ENCODE measurements around the gene DNHD1. TPM values are rescaled to one million over a fixed set of nuclear protein-coding genes. Genes with fewer than 3 reads are reported as not detected.

DNHD1 gene
- total and polyA plus RNA-seq, 9 of the 15 experiments (the other 6 are each of a cell fraction or from before 2014, with no cell fraction given): 0.82 to 9.7 (median 3.8) TPM

GRCh38 chr11:6619004-6619745 is 122.1 kb downstream of the DNHD1 start, which contains the start of gene TPP1 (continued):
- no peak for TF ChIP-seq RBM39 (optimal IDR thresholded peaks at IDR 0.05; ENCODE audit: low read depth, low read length)
- peak; percentile 96 for TF ChIP-seq TOE1 (IDR thresholded peaks at IDR 0.05; ENCODE audit: borderline replicate concordance)
- TF ChIP-seq TOE1 (CRISPR knock-in tag; IDR thresholded peaks at IDR 0.05; ENCODE audit: borderline replicate concordance, low read depth): no peak
- no peak for TF ChIP-seq TSHZ1 (CRISPR knock-in tag; IDR thresholded peaks at IDR 0.05)
- no peak for TF ChIP-seq FOXA1 (IDR thresholded peaks at IDR 0.05; ENCODE audit: borderline replicate concordance)
- TF ChIP-seq ARNT (IDR thresholded peaks at IDR 0.05): no peak
- TF ChIP-seq NCOR1 (IDR thresholded peaks at IDR 0.05): no peak
- TF ChIP-seq GABPB2 (CRISPR knock-in tag; conservative IDR thresholded peaks at IDR 0.05): no peak
- TF ChIP-seq KDM4B (IDR thresholded peaks at IDR 0.05; ENCODE audit: borderline replicate concordance in 2 of 2, low read depth in 1 of 2): no peak
- no peak for TF ChIP-seq HOXB6 (CRISPR knock-in tag; IDR thresholded peaks at IDR 0.05; ENCODE audit: borderline replicate concordance)
- TF ChIP-seq HEY1 (CRISPR knock-in tag; IDR thresholded peaks at IDR 0.05; ENCODE audit: borderline replicate concordance): no peak
- TF ChIP-seq ZNF436 (CRISPR knock-in tag; IDR thresholded peaks at IDR 0.05): no peak
- peak; percentile 86; the same call in 1 of the 2 replicates for TF ChIP-seq HDAC2 (IDR thresholded peaks at IDR 0.05)
- no peak; the same call in 1 of the 2 replicates for TF ChIP-seq ZNF511 (CRISPR knock-in tag; IDR thresholded peaks at IDR 0.05)
- no peak for TF ChIP-seq DDX20 (tag; IDR thresholded peaks at IDR 0.05; ENCODE audit: low read depth)
- TF ChIP-seq MITF (IDR thresholded peaks at IDR 0.05): peak; percentile 92
- no peak for TF ChIP-seq IRF9 (tag; IDR thresholded peaks at IDR 0.05)
- TF ChIP-seq LARP7 (IDR thresholded peaks at IDR 0.05): no peak
- TF ChIP-seq ADNP (tag; IDR thresholded peaks at IDR 0.05): no peak
- no peak for TF ChIP-seq MAFF (IDR thresholded peaks at IDR 0.05; ENCODE audit: low read length)
- TF ChIP-seq NFYB (IDR thresholded peaks at IDR 0.05; ENCODE audit: extremely low read depth, insufficient read length): no peak
- no peak for TF ChIP-seq KDM2B (CRISPR knock-in tag; IDR thresholded peaks at IDR 0.05)
- TF ChIP-seq ZNF274 (IDR thresholded peaks at IDR 0.05; ENCODE audit: borderline replicate concordance, low read depth, low read length): no peak
- no peak for TF ChIP-seq NR3C1 (CRISPR knock-in tag; IDR thresholded peaks at IDR 0.05)
